Measurements from ENCODE around the gene MORF4L2.

Gene MORF4L2

GRCh38 chrX:103629318-103630170 is 57.0 kb downstream of the MORF4L2 start:
- peak; percentile 0 for DNase-seq

- DNase-seq, result peak; percentile 15
Measured at GRCh38 chrX:103628386-103629317, 57.8 kb downstream of the MORF4L2 start, which contains the start of gene TCEAL1. Gene TCEAL1 (plus strand): TSS chrX:103628975. CDS start chrX:103629917, 942 bp downstream.

GRCh38 chrX:103626855-103627254 is 59.6 kb downstream of the MORF4L2 start:
- DNase-seq, result no peak

All from activated CD4-positive, alpha-beta T cell treated with anti-CD3 and anti-CD28 coated beads, Interleukin-2, amount 50 U/mL, for 1 hour (primary cell).